ENCODE data around the gene PPIF.

PPIF gene

DNA sequence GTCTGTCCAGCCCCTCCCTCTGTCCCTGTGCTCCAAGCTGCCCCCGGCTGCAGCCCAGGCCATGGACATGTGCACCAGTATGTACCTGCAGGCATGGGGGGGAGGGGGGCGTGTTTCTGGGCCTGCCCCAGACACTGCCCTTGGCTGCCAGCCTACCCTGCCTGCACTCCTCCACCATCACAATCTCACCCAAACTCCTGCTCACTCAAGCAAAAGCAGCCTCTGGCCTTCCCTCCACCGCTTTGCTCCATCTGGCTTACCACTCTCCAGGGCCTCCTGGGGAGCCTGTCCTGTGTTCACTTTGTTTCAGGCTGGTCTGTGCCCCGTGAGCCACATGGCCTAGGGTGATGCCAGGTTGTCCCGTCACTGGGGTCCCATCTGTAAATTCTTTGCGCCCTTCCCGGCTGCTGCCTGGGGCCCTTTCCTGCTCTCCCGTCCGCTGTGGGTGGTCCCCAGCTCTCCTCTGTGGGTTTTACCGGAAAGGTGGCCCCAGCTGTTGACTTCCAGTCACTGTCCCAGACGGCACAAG, 33.3 kb upstream of the PPIF start:
- no peak for DNase-seq

DNA sequence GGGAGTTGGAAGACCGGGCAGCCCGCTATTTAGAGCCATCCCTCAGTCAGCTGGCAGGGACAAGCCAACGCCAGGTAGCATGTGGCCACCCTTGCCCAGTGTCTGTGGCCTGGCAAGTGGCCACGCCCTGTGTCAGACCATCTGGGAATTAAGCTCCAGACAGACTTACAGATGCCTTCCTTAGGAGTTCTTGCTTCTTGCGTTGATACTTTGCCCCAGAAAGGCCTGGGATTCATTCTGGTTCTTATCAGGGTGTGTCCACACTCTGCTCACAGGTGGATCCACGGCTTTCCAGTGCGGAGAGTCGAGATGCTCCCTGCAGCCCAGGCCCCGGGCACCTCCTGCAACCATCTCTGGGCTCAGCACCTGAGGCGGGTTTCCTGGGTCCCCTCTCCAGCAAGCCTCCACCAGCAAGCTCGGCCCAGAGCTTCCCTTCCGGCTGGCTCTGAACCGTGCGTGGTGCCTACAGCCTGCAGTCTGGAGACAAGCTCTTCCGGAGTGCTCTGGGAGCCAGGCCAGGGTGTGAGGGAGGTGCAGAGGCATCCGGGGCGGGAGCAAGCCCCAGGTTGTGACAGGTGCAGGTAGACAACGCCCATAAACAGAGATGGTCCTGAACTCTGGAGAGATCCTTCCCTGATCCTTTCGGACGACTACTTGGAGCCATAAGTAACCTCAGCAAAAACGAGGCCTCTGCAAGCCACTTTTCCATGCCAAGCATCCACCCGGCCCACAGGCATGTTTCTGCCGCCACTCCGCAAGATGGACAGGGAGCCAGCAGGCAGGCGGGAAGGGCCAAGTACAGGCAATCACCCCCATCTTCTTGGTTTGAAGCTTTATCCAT, 32.3 kb upstream of the PPIF start:
- DNase-seq, result no peak

GRCh38 chr10:79315602-79315920, 31.7 kb upstream of the PPIF start:
- no peak for DNase-seq

DNA sequence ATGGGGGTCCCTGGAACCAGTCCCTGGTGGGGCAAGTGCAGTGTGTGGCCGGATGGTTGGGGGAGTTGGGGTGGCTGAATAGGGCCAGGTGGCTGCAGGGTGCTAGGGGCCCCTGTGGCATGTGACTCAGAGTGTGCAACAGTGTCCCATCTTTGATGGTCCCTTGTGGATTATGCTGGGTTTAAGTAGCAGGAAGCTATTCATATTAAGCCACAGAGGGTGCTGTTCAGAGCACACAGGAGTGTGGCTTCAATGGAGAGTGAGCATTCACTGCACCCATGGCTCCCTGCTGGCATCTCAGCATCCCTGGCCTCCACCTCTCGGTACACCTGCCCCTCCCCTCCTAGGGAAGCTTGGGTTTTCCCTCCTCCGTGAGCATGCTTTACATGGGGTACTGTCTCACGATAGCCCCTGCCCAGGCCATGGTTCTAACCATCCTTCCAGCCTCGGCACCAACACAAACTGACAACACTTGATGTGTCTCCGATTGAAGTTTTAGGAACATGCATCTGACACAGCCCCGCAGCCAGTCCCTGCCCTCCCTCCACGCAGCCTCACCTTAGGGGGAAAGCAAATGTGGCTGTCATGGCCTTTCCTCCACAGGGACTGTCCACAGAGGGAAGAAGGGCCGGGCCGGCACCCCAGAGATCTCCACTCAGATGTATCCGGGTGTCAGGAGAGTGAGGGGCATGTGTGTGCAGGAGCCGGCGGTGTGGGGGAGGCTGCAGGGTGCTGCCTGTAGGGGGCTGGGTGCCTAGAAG, 30.4 kb upstream of the PPIF start:
- peak in 1 of 5 donors; percentile 74 for DNase-seq

DNA sequence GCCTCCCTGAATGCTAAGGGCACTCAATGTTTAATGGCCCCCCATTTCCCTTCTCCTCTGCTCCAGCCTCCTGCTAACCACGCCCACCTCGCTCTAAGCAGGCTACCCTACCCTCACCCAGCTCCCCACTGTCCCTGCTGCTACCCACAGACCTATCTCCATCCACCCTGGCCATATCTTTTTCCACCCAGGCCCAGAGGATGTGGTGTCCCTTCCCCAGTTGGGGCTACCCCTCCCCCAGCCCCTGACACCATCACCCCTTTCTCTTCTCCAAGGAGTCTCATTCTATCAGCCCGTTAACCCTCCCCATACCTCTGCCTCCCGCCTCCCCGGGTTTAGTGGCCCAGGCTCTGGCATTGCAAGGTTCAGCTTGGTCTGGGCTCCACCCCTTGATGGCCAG, 28.9 kb upstream of the PPIF start:
- peak in 1 of 5 donors; percentile 44 for DNase-seq

GRCh38 chr10:79319115-79319771, 28.0 kb upstream of the PPIF start:
- DNase-seq, result no peak

DNA sequence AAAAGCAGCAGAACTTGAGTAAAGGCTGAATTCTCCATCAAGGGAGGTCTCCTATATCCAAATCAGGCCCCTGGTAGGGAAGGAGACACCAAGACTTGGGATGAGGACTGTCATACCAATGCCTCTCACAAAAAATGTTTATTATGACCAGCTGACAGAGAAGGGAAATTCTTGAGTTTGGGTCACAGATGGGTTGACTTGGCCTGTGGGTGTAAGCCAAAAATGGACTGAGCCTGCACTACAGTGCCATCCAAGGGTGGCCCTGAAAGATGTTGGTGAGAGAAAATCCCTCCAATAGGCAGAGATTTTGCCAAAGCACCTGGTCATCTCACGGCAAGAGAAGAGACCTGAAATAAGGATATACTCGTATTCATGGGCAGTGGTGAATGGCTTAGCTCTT, 27.0 kb upstream of the PPIF start:
- DNase-seq, result no peak

GRCh38 chr10:79320820-79321493, 26.3 kb upstream of the PPIF start:
- peak in 1 of 5 donors; percentile 67 for DNase-seq

DNA sequence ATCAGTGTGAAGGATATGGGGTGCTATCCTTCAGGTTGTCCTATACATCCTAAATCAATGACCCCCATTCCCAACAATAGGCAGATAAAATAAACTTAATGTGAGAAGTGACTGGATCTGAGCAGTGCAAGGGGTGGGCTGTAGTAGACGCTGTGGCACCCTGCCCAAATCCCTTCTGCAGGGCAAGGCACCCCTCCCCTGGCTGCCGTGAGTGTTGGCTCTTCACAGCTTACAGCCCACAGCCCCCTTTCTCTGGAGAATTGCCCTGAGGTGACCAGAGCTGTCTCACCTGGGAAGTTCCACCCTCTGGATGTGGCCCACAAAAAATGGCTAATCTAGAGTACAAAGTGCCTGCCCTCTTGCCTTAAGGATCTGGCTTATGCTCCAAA, 25.8 kb upstream of the PPIF start:
- DNase-seq, result no peak

- DNase-seq, result peak in 1 of 5 donors; percentile 44
Observed at GRCh38 chr10:79321951-79322350, 25.3 kb upstream of the PPIF start.

GRCh38 chr10:79322616-79323543, 24.4 kb upstream of the PPIF start:
- peak; percentile 40 to 93 (median 68) for DNase-seq

DNA sequence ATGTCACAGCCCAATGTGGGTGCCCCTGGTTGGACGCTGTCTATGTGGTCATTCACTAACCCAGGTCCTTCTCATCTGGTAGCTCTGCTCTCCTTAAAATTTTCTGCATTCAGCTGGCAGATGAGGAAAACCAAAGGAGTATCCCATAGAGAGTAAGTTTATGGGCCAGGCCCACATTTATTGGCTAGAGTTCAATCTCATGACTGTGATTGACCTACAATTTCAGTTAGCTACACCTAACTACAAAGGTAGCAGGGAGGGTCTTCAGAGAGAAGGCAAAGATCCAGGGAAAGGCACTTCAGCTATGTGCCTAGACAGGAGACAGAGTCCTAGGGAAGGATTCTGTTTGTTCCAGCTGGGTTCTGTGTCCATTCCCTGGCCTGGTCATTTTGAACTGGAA, 23.7 kb upstream of the PPIF start:
- DNase-seq, result no peak

DNA sequence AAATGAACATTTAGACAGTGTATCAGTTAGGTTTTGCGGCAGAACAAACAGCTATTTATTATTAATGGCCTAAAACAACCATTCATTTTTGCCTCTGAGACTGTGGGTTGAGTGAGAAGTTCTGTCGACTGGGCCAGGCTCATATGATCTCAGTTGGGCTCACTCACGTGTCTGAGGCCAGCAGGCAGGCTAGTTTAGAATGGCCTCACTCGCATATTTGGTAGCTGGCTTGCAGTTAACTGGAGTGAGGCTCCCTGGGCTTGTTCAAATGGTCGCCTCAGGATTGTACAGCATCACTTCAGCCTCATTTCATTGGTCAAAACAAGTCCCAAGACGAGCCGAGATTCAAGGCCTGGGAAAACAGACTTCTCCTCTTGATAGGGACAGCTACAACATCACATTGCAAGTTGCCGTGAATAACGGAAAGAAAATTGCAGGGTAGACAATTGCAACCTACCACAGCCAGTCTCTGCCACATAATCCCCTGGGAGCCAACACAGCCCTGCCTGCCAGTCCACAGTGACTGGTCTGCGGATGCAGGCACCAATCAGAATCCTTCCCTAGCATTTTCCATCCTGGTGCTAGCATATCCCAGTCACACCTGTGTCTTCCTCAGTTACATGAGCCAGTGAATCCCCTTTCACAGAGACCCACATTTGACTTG, 23.1 kb upstream of the PPIF start:
- no peak for DNase-seq

DNA sequence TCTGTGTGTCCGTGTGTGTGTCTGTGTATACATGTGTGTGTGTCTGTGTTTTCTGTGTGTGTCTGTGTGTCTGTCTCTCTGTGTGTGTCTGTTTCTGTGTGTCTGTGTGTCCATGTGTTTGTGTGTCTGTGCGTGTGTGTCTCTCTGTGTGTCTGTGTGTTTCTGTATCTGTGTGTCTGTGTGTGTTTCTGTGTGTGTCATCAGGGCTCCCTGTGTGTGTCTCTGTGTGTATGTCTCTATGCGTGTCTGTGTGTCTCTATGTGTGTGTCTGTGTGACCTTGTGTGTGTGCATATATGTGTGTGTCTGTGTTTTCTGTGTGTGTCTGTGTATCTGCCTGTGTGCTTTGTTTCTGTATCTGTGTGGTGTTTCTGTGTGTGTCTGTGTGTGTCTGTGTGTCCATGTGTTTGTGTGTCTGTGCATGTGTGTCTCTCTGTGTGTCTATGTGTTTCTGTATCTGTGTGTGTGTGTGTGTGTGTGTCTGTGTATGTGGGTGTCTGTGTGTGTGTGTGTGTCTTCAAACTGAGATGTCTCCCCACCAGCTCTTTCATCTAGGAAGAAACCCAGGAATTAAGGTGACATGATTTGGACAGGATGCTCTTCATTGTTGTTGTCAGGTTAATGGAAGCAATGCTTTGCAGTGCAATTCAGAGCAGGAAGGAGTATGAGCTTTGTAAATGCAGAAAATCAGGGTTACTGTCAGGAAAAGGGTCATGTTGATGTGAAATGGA, 20.7 kb upstream of the PPIF start:
- no peak for DNase-seq

DNA sequence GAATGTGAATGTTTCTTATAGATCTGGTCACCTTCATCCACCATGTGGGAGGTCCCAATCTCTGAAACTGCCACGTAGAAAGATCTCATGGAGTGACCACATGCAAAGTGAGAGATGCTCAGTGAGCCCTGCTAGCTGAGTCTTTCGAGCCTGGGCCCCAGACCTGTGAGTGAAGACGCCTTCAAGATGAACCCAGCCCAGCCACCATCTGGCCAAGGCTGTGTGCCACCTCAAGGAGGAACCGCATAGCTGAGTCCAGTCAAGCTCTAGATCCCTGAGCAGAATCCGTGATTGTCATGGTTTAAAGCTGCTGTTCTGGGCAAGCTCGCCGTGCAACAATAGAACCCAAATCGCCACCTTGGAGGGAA, 20.2 kb upstream of the PPIF start:
- DNase-seq, result no peak

- no peak for DNase-seq
Observed at GRCh38 chr10:79328147-79328701, 19.0 kb upstream of the PPIF start.

DNA sequence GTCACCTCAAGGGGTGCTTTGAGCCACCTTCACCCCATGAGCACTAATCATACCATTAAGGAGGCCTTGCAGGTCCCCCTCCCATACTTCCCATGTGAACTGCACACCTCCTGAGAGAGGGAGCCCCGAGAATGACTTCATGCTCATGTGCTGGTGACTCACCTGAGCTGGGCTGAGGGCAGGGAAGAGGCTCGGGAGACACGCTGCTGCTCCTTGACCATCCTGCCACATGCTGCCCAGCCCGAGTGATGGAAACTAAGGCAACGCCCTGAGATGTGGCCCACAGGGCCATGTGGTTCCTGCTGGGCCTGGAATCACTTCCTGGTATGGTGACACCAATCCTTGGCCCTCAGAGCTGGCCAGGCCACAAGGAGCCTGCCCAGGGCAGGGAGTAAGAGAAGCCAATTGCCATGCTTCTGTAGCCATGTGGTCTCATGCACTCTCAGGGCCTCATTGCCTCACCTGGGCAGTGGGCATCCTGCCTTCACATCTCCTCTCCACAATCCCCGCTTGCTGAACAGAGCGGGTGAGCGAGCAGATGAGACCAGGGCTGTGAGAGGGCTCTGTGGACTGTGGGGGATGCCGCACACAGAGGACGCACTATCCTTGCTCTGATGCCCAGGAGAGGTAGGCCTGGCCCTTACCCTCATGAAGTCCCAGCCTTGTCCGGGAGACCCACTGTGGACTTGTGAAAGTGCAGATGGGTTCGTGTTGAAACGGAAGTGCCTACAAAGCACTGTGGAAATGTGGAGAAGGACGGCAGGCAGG, 18.3 kb upstream of the PPIF start:
- no peak for DNase-seq

DNA sequence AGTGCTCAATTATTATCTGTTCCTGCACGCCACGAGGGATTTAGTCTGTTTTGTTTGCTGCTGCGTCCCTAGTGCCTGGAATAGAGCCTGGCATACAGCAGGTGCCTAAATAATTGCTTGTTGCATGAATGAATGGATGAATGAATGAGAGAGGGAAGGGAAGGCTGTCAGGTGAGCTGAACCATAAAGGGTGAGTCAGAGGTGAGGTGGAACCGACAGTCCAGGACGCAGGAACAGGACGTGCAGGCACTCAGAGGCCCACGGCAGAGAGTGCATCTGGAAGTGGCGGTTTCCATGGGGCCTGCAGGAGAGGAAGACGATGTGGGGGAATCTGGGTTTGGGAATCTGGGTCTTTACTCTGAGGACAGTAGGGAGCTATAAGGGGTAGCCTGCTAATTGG, 17.7 kb upstream of the PPIF start:
- no peak for DNase-seq

GRCh38 chr10:79331226-79331625, 16.0 kb upstream of the PPIF start:
- DNase-seq, result no peak

Data from T-helper 1 cell (primary cell).